ENCODE measurements around the gene NLGN4Y. TPM values are rescaled to one million over a fixed set of nuclear protein-coding genes. Genes with fewer than 3 reads are reported as not detected.

Gene NLGN4Y
- total and polyA plus RNA-seq, 2 of the 13 experiments (the other 11 are each of a cell fraction or from before 2014, with no cell fraction given): 6.0 to 16.5 TPM

- no peak for ATAC-seq
- DNase-seq (ENCODE audit: low spot score): no peak
- Histone ChIP-seq H2AFZ (ENCODE audit: low read length) (no peak overlapping the region), H3K27ac (ENCODE audit: extremely low read length, insufficient read depth, low read length) (no peak overlapping the region), H3K4me2 (ENCODE audit: low read depth, low read length) (no peak overlapping the region), H3K36me3 (replicated peaks in 1 of 2; ENCODE audit: control insufficient read depth in 1 of 2, insufficient read depth in 2 of 2, low read length in 2 of 2) (no peaks in the 10 kb centered on the region), H3K9me3 (ENCODE audit: low read length) (no peaks in the 10 kb centered on the region), H3K27me3 (ENCODE audit: control insufficient read depth in 1 of 2, insufficient read depth in 2 of 2, low read length in 2 of 2) (no peaks in the 10 kb centered on the region), H3K79me2 (ENCODE audit: insufficient read depth, low read length) (no peaks in the 10 kb centered on the region), H3K4me1 (ENCODE audit: insufficient read depth, low read length) (no peaks in the 10 kb centered on the region), H4K20me1 (ENCODE audit: insufficient read depth, low read length) (no peaks in the 10 kb centered on the region), H3K9ac (ENCODE audit: insufficient read depth, low read depth, low read length) (no peak overlapping the region), H3K4me3 (replicated peaks in 1 of 3; ENCODE audit: insufficient read depth in 1 of 3, low read depth in 2 of 3, low read length in 3 of 3) (no peak overlapping the region)
- 0% methylated on average over 1 of the region's 1 CpG for WGBS (ENCODE audit: low lambda C conversion rate)
- BruUV-seq (replicated peaks): no TSS peak
- TF ChIP-seq ZBTB7A (CRISPR knock-in tag; IDR thresholded peaks at IDR 0.05): no peak
- TF ChIP-seq ZFP82 (CRISPR knock-in tag; IDR thresholded peaks at IDR 0.05; ENCODE audit: borderline replicate concordance): no peak
- no peak for TF ChIP-seq JUN (CRISPR knock-in tag; IDR thresholded peaks at IDR 0.05)
- TF ChIP-seq CBX1 (IDR thresholded peaks at IDR 0.05; ENCODE audit: low read depth): no peak
- no peak for TF ChIP-seq TAF1 (CRISPR knock-in tag; IDR thresholded peaks at IDR 0.05)
- TF ChIP-seq ZNF343 (CRISPR knock-in tag; IDR thresholded peaks at IDR 0.05): no peak
- no peak for TF ChIP-seq NFIB (CRISPR knock-in tag; IDR thresholded peaks at IDR 0.05; ENCODE audit: borderline replicate concordance)
- no peak for TF ChIP-seq ZNF275 (CRISPR knock-in tag; IDR thresholded peaks at IDR 0.05; ENCODE audit: borderline replicate concordance)
- TF ChIP-seq EEA1 (CRISPR knock-in tag; IDR thresholded peaks at IDR 0.05; ENCODE audit: borderline replicate concordance): no peak
- no peak for TF ChIP-seq SMYD3 (CRISPR knock-in tag; IDR thresholded peaks at IDR 0.05)
- no peak for TF ChIP-seq JDP2 (CRISPR knock-in tag; IDR thresholded peaks at IDR 0.05; ENCODE audit: borderline replicate concordance)
- no peak for TF ChIP-seq THYN1 (CRISPR knock-in tag; IDR thresholded peaks at IDR 0.05; ENCODE audit: borderline replicate concordance, low read depth)
- TF ChIP-seq TFDP2 (CRISPR knock-in tag; IDR thresholded peaks at IDR 0.05): no peak
- TF ChIP-seq ZSCAN21 (CRISPR knock-in tag; IDR thresholded peaks at IDR 0.05; ENCODE audit: borderline replicate concordance): no peak
- TF ChIP-seq SATB2 (CRISPR knock-in tag; IDR thresholded peaks at IDR 0.05): no peak
- POLR2A ChIA-PET: no interaction called here
- CTCF ChIA-PET (ENCODE audit: low intra/inter-chr PET ratio, low total read pairs): no interaction called here
- in situ Hi-C loops (cut with HindIII; ENCODE audit: extremely low pct_ligation_motif_present, low pct_unique_long_range_greater_than_20kb) (no loop called here), intact Hi-C loops (cut with micrococcal nuclease; ENCODE audit: unreplicated experiment) (no loop called here)
- FAIRE-seq: no peak
These were observed 34.1 kb upstream of the NLGN4Y start for GRCh38 chrY:14490226-14490625.

Data from HepG2 (cell line).